NCI-H526 treated with DMSO at 0.1 percent for 48 hours (cell line): Measurements from ENCODE around the gene ATXN8OS.
"Not testable (repeated sequence)": the region's sequence is repeated elsewhere in the genome, so short reads cannot be mapped to it uniquely, and the experiment has no call there.

Experiments
- DNase-seq: peaks from one replicate; lab custom pipeline; 2025; lab: John Stamatoyannopoulos, UW

Gene ATXN8OS

DNA sequence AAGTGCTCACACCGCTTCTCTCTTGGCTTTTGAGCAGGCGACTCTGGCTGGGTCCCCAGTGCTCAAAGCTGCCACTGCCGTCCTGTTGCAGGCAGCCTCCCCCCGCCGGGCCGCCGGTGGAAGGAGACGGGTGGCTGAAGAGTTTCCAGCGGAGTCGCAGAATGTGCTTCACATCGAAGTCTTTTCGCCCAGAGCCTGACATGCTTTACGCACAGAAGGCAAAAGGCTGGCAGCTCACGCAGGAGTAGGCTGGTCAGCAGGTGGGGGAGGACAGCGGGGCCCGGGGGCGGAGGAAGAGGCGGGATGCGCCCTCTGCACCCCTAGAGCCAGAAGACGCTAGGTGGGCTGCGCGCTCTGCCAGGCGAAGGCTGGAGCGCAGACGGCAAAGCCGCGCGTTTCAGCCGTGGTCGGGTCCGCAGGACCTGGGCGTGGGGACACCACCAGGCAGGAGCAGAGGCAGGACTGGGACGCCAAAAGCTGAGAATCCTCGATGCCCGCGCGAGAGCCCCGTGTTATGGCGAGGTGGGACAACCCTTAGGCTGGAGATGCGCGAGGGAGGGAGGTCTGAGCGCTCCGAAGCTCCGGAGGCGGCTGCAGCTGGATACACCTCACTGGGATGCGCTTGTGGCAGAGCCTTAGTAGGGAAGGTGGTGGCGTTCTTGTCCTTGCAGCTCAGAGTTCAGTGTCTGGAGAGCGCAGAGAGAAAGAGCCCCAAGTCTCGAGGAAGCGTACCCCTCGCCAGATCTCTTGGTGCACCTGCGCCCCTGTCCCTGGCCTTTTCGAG is at the start of gene ATXN8OS:
TSS of gene ATXN8OS (plus strand) at position 329 of the 784 bp plus-strand sequence.
- no peak for DNase-seq

DNA sequence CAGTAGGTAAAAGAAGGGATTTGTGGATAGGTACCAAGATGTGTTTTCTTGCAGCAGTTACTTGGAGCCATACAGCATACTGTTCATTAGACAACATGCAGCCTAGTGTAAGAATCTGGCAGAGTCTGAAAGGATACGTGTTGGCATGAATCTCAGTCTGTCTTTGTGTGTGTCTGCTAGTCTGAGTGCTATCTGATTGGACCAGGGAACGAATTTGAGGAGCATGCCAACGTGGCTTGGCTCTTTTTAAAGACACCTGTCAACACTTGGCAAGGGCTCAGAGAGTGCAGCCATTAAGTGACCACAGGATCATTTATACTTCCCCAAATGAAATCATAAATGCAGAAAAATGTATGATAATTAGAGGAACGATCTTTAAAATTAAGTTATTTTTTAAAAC is 27.6 kb upstream of the ATXN8OS start:
- DNase-seq: no peak

- DNase-seq: no peak
Measured at GRCh38 chr13:70087247-70087646, 20.4 kb upstream of the ATXN8OS start.

DNA sequence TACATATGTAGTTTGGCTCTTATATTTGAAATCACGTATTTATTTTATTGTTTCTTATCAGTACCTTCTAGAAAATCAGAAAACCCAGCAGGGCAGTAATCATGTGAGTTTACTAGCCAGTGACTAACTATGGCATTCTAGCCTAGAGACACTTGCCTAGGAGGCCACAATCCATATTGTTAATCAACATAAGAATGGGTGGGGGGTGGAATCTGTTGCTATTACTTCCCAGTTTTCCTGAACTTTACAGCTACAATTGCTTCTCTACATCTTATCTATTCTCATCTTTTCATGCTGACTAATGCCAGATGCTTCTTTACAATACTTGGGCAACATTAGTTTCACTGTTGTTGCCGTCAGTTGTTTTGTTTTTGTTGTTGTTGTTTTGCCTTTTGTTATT is 18.7 kb upstream of the ATXN8OS start:
- DNase-seq: no peak

DNA sequence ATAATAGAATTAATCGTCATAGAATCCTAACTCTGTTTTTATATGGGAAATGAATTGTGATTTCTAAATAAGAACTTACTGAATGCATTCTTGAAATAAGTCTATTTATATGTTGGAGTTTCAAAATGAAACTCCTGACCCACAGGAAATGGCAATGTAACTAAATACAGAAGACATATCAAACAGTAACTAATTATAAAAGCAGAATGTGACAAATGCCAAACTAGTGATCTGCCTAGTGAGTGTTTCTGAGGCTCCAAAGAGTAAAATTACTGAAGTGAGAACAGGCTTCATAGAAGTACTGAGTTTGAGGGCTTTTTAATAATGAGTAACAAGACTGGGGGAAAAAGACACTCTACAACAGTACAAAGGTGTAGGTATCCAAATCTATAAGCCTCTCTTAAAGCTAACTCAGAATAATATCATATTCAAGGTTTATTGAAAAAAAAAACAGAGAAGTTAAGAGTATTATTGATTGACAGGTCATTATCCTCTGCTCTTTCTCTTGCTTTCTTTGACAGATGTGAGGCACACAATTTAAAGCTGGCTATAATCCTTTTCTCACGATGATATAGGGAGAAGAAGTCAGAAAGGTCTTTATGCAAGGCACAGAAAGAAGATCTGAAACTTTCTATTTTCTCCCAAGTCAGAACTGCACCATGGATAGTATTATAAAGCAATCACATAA is 17.4 kb upstream of the ATXN8OS start:
- DNase-seq: no peak

DNA sequence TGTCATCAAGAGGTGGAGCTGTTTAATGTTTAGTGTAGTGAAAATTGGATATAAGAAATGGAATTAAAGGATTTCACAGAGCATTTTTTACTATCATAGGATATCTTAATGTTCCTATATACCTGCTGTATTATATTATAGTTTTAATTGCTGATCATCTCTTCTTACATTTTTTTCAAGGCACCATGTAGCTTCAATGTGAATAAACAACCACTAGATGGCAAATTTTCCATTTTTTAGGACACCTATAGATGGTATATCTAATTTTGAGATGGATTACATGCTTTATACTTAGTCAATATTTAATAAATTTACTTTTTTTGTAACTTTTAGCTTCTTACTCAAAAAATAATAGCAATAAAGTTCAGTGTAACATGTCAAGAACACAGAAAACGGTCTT is 9.0 kb upstream of the ATXN8OS start:
- no peak for DNase-seq

DNA sequence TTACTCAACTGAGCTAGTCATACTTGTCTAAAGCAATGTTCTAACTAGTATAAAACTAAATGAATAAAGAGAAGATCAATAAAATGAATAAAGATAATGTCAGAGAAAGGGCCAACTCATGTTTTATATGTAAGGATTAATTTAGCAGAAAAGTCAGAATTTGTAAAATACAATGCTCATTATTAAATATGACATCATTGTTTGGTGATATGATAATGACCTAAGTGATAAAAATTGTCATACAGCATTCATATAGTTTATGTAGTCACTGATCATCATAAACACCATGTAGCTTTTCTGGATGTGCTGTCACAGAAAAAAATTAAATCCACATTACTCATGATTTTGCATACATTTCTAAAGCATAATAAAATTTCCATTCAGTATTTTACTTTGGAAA is 3.1 kb upstream of the ATXN8OS start:
- no peak for DNase-seq

GRCh38 chr13:70107125-70107497 is 515 bp upstream of the ATXN8OS start:
- DNase-seq: no peak

DNA sequence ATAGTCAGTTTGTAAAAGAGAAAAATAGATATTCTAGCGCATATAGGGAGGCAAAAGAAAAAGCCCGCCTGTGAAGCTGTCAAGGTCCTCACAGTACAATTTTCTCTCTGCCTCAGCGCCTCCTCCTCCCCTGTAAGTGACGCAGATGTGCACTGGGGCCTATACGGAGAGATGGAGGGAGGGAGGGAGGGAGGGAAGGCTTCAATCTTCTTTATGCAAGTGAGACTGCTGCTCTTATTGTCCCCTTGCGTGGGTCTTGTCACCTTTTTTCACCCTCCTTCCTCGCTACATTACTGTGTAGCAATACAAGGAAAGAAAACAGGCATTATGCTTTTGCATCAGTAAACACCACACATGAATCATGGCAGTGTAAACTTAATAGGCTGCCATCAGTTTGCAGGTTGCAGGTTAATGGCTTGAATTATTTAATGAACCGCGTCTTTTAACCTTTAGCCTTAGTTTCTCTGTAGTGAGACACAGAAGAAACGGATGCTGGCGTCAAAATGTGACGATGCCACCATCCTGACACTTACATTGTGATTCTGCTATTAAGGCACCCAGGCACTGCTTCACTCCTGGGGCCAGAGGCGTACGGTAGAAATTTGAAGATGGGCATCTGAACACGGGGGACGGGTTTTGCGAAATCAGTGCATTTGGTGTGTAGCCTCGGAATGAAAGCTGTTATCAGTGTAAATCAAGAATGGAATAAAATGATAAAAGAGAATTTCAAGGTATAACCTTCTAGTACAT is 905 bp downstream of the ATXN8OS start, which contains the start of gene KLHL1:
TSS of gene KLHL1 (minus strand) at position 97 of the 750 bp plus-strand sequence. CDS start 753 bp downstream, outside the sequence.
- DNase-seq: no peak

GRCh38 chr13:70117338-70117905 is 9.8 kb downstream of the ATXN8OS start:
- no peak for DNase-seq

DNA sequence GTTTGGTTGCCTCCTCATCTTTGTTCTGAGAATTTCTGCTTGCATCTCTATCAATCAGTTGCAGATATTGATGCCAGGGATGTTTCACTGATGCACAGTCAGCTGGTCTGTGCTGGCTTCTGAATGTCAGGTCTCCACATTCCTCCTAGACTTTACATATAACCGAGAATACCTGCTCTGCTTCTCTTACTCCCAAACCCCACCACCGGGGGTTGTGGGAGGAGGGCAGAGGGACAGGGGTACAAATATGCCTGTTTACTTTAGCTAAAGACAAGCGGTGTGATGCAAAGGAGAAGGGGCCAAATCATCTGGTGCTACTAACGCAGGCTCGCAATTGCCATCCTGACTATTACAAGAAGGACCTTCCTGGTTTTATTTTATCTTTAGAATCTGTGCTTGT is 18.1 kb downstream of the ATXN8OS start:
- no peak for DNase-seq

DNA sequence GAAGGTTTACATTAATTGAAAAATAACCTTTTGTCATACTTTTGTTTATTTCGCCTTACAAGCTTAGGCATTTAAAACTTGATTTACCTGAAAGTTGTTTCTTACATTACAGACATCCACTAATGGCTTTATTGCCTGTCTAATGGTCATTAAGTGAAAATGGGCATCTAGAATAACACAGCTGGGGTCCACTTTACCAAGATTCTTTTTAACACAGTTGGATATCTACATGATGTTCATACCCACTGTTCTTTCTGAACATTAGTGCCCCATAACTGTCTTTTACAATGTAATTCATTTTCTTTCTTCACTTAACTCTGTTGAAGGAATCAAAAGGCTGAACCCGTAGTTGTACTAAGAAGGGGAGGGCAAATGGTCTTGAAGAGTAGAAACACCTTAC is 20.5 kb downstream of the ATXN8OS start:
- no peak for DNase-seq

GRCh38 chr13:70142658-70143057 is 35.0 kb downstream of the ATXN8OS start:
- DNase-seq: not testable (repeated sequence)

DNA sequence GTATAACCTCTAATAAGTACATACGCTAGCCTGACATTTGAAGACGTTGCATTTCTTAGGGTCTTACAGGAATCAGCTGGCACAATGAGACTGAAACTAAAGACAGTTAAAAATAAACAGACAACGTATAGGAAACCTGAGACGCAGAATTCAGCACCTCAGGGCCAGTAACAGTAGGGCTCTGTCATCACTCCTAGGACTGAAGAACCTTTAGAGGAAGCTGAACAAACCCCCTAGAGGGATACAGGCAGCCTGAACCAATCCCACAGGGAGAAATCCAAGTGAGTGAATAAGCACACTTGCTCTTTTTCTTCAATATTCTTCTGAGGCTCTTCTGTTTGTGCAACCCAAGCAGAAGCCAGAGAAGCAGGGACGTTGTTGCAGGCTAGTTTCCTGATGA is 54.5 kb downstream of the ATXN8OS start:
- no peak for DNase-seq

GRCh38 chr13:70170689-70171088 is 63.1 kb downstream of the ATXN8OS start:
- no peak for DNase-seq

GRCh38 chr13:70171151-70171550 is 63.5 kb downstream of the ATXN8OS start:
- no peak for DNase-seq

GRCh38 chr13:70172946-70173597 is 65.4 kb downstream of the ATXN8OS start:
- no peak for DNase-seq

DNA sequence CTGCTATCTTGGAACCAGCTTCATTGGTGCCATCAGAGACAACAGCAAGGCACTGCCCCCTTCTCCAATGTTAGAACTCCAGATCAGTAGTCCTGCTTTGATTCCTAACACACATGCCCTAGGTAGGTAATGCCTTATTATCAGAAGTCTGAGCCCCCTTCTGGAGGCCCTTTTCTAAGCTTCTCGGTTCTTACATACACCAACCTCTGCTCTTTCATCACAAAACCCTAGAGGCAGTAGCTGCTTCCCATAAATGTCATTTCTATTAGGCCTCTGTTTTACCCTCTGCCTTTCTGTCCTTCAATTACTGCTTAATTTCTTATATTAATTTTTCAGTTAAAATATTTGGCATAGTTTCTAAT is 66.0 kb downstream of the ATXN8OS start:
- DNase-seq: no peak

DNA sequence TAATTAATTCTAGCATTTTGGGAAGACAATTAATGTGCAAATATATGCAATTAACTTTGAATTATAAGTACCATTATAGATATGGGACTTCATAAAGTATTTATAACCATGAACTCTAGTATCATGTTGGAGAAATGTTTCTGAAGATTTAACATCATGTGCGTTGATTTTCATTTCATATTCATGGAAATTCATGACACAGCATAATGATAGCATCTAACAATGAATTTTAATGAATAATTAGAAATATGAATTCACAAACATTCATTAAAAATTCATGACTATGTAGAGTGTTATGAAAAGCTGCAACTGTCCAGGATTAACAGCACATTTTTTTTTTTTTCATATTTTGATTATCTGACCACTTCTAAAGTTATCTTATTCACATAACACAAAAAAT is 70.7 kb downstream of the ATXN8OS start:
- DNase-seq: no peak
